HT1080 (cell line): ENCODE measurements around the gene MANSC1. TPM values are rescaled to one million over a fixed set of nuclear protein-coding genes. Genes with fewer than 3 reads are reported as not detected.

ENCODE experiments used
- small RNA-seq: library from RNA; depleted of rRNA; stranded (forward); fragments of <200 nt; gene quantifications from one replicate; pipeline ENCODE3, GENCODE V24; 2014
- total RNA-seq: library from RNA; depleted of rRNA; stranded (reverse); fragments of >200 nt; shearing (Covaris generic); gene quantifications from 2 replicates; pipeline ENCODE4 v1.2.3, GENCODE V29; 2014; rRNA removed

MANSC1 gene
- total RNA-seq, 1 experiment from 2014 or later = 3.4 TPM

Small RNA genes within 50 kb of the gene (small RNA-seq; reads per million reads assigned to genes)
- not detected for gene RNU6-318P

Other genes starting within 250 kb of the MANSC1 start
- gene LRP6, start 83.2 kb downstream of the MANSC1 start, total RNA-seq = 21.2 and 22.4 TPM in 2 replicates
- 11.3 and 12.1 TPM in 2 replicates for gene BORCS5, start 6.8 kb upstream of the MANSC1 start, total RNA-seq
- gene DUSP16, start 212.6 kb upstream of the MANSC1 start, total RNA-seq = 2.4 and 3.2 TPM in 2 replicates